H9 (cell line): ENCODE data around the gene NTSR2. TPM values are rescaled to one million over a fixed set of nuclear protein-coding genes. Genes with fewer than 3 reads are reported as not detected.
A peak's percentile ranks its signal among the peaks of the same experiment; 100 is the strongest.

Source experiments
- DNase-seq: peaks from one replicate; pipeline ENCODE4 v3.0.0-alpha.2; 2017
- H2AFZ ChIP-seq: one replicate; pipeline ENCODE4 v1.6.1; 2013; ENCODE audit warnings: mild to moderate bottlenecking, low read length, control low read depth, moderate library complexity
- H2AK5ac ChIP-seq: 2 replicates; pipeline ENCODE4 v1.6.1; 2013; ENCODE audit warnings: low read length, control low read depth, mixed read lengths; ENCODE audit not compliant: insufficient read length
- H2BK120ac ChIP-seq: one replicate; pipeline ENCODE4 v1.6.1; 2013; ENCODE audit warnings: low read depth, mild to moderate bottlenecking, low read length, control low read depth, inconsistent platforms; ENCODE audit not compliant: poor library complexity, severe bottlenecking
- H2BK12ac ChIP-seq: 2 replicates; pipeline ENCODE4 v1.6.1; 2013; ENCODE audit warnings: low read length, control low read depth, mixed read lengths, low read depth; ENCODE audit not compliant: insufficient read length
- H2BK15ac ChIP-seq: 2 replicates; pipeline ENCODE4 v1.6.1; 2013; ENCODE audit warnings: low read depth, low read length, control low read depth
- H2BK20ac ChIP-seq: one replicate; pipeline ENCODE4 v1.6.1; 2013; ENCODE audit warnings: low read depth, mild to moderate bottlenecking, low read length, control low read depth, inconsistent platforms; ENCODE audit not compliant: poor library complexity, severe bottlenecking
- H2BK5ac ChIP-seq: 2 replicates; pipeline ENCODE4 v1.6.1; 2013; ENCODE audit warnings: low read length, control low read depth, mixed read lengths; ENCODE audit not compliant: insufficient read length
- H3K14ac ChIP-seq: 2 replicates; pipeline ENCODE4 v1.6.1; 2013; ENCODE audit warnings: low read length, control low read depth; ENCODE audit not compliant: insufficient read depth
- H3K18ac ChIP-seq: 2 replicates; pipeline ENCODE4 v1.6.1; 2013; ENCODE audit warnings: low read depth, mild to moderate bottlenecking, mixed read lengths, low read length, control low read depth; ENCODE audit not compliant: insufficient read length
- H3K23ac ChIP-seq: 2 replicates; pipeline ENCODE4 v1.6.1; 2013; ENCODE audit warnings: low read length, control low read depth, mixed read lengths, low read depth; ENCODE audit not compliant: insufficient read length
- H3K23me2 ChIP-seq: 2 replicates; pipeline ENCODE4 v1.6.1; 2013; ENCODE audit warnings: low read depth, mild to moderate bottlenecking, mixed read lengths, low read length, control low read depth; ENCODE audit not compliant: insufficient read length, poor library complexity, severe bottlenecking
- H3K27ac ChIP-seq: 2 replicates; pipeline ENCODE4 v1.5.1; 2013; ENCODE audit warnings: low read length, control low read depth, mixed read lengths, low read depth; ENCODE audit not compliant: insufficient read length
- H3K27me3 ChIP-seq: 2 replicates; pipeline ENCODE4 v1.6.1; 2013; ENCODE audit warnings: low read length, control low read depth, inconsistent platforms; ENCODE audit not compliant: insufficient read depth
- H3K4ac ChIP-seq: 2 replicates; pipeline ENCODE4 v1.6.1; 2013; ENCODE audit warnings: low read depth, mild to moderate bottlenecking, control low read depth, inconsistent platforms, low read length, moderate library complexity
- H3K4me1 ChIP-seq: 2 replicates; pipeline ENCODE4 v1.6.1; 2013; ENCODE audit warnings: low read length, control low read depth, inconsistent platforms; ENCODE audit not compliant: insufficient read depth
- H3K4me2 ChIP-seq: 2 replicates; pipeline ENCODE4 v1.6.1; 2013; ENCODE audit warnings: low read length, control low read depth, mixed read lengths; ENCODE audit not compliant: insufficient read length, insufficient read depth
- H3K56ac ChIP-seq: 2 replicates; pipeline ENCODE4 v1.6.1; 2013; ENCODE audit warnings: low read depth, mild to moderate bottlenecking, mixed read lengths, low read length, control low read depth; ENCODE audit not compliant: insufficient read length
- H3K79me1 ChIP-seq: 2 replicates; pipeline ENCODE4 v1.6.1; 2013; ENCODE audit warnings: low read depth, mild to moderate bottlenecking, moderate library complexity, low read length, control low read depth, inconsistent platforms; ENCODE audit not compliant: insufficient read depth, poor library complexity, severe bottlenecking
- H3K79me2 ChIP-seq: 2 replicates; pipeline ENCODE4 v1.6.1; 2013; ENCODE audit warnings: low read length, control low read depth, inconsistent platforms; ENCODE audit not compliant: insufficient read depth
- H3K9ac ChIP-seq: 2 replicates; pipeline ENCODE4 v1.6.1; 2013; ENCODE audit warnings: low read length, control low read depth, mixed read lengths; ENCODE audit not compliant: insufficient read length; ENCODE audit errors: extremely low read depth
- H3K9me3 ChIP-seq: one replicate; pipeline ENCODE4 v1.6.1; 2013; ENCODE audit warnings: low read depth, low read length, inconsistent platforms; ENCODE audit not compliant: control insufficient read depth
- H3T11ph ChIP-seq: one replicate; pipeline ENCODE4 v1.6.1; 2013; ENCODE audit warnings: mild to moderate bottlenecking, low read length, control low read depth, inconsistent platforms
- H4K20me1 ChIP-seq: one replicate; pipeline ENCODE4 v1.6.1; 2013; ENCODE audit not compliant: control insufficient read depth, insufficient read length, insufficient read depth
- H4K5ac ChIP-seq: 2 replicates; pipeline ENCODE4 v1.6.1; 2013; ENCODE audit warnings: low read depth, mild to moderate bottlenecking, mixed read lengths, low read length, control low read depth; ENCODE audit not compliant: insufficient read length
- H4K8ac ChIP-seq: replicated peaks from 2 replicates; pipeline ENCODE4 v1.6.1; 2013; ENCODE audit warnings: low read length, control low read depth, mixed read lengths, low read depth; ENCODE audit not compliant: insufficient read length
- H4K91ac ChIP-seq: 2 replicates; pipeline ENCODE4 v1.6.1; 2013; ENCODE audit warnings: low read depth, mild to moderate bottlenecking, moderate library complexity, mixed read lengths, low read length, control low read depth; ENCODE audit not compliant: insufficient read length
- H3K27ac Mint-ChIP-seq, 3 experiments: 2 replicates in 2 of 3; 3 replicates in 1 of 3; pipeline ENCODE4 v1.8.0; 2020 to 2021; ENCODE audit warnings: mixed read lengths in 3 of 3, mild to moderate bottlenecking in 1 of 3, moderate library complexity in 1 of 3
- H3K27me3 Mint-ChIP-seq: 2 replicates; pipeline ENCODE4 v1.8.0; 2021; ENCODE audit warnings: low read depth, mild to moderate bottlenecking, moderate library complexity, mixed read lengths
- H3K36me3 Mint-ChIP-seq, 3 experiments: 2 replicates in 2 of 3; 3 replicates in 1 of 3; pipeline ENCODE4 v1.8.0; 2020 to 2021; ENCODE audit warnings: low read depth in 3 of 3, mixed read lengths in 3 of 3; ENCODE audit not compliant: insufficient read depth in 1 of 3
- H3K4me1 Mint-ChIP-seq, 2 experiments: 2 replicates each; pipeline ENCODE4 v1.8.0; 2020; ENCODE audit warnings: mixed read lengths in 2 of 2
- H3K4me3 Mint-ChIP-seq, 2 experiments: 2 replicates in 1 of 2; 3 replicates in 1 of 2; pipeline ENCODE4 v1.8.0; 2020 to 2021; ENCODE audit warnings: mild to moderate bottlenecking in 2 of 2, mixed read lengths in 2 of 2, moderate library complexity in 1 of 2
- H3K9me3 Mint-ChIP-seq, 2 experiments: 2 replicates in 1 of 2; 3 replicates in 1 of 2; pipeline ENCODE4 v1.8.0; 2020; ENCODE audit warnings: mild to moderate bottlenecking in 2 of 2, mixed read lengths in 2 of 2, moderate library complexity in 1 of 2
- CTCF ChIP-seq: fragments of 200-600 bp; sonication (generic); conservative IDR thresholded peaks from 3 replicates; pipeline ENCODE4 v1.8.0; 2021; ENCODE audit warnings: antibody characterized with exemption, mild to moderate bottlenecking
- WGBS: extraction: QIAGEN DNeasy Blood & Tissue Kit; methylation state at CpG from one replicate; pipeline ENCODE4 v1.1.7; 2013; ENCODE audit warnings: missing lambda C conversion rate, low lambda C conversion rate, mixed read lengths; ENCODE audit not compliant: insufficient read length; ENCODE audit errors: extremely low coverage; 5-methylcytosine and 5-hydroxymethylcytosine counted together
- total RNA-seq: library from RNA; stranded (reverse); gene quantifications from 2 replicates; pipeline ENCODE4 v1.2.1, GENCODE V29; 2021

The NTSR2 gene
- total RNA-seq, 1 experiment from 2014 or later = not detected

GRCh38 chr2:11683966-11684365, 14.0 kb upstream of the NTSR2 start:
- Histone ChIP-seq H3K14ac (no peak overlapping the region), H4K5ac (no peak overlapping the region), H3K23me2 (no peaks in the 10 kb centered on the region), H3K9me3 (no peaks in the 10 kb centered on the region), H4K91ac (no peak overlapping the region), H3T11ph (no peak overlapping the region), H3K4me1 (peaks cover 2% of the 10 kb centered on the region; the same call in 1 of the 2 replicates), H2BK15ac (no peak overlapping the region), H4K8ac (no peak overlapping the region), H2BK120ac (no peak overlapping the region), H2BK20ac (no peak overlapping the region), H3K79me1 (no peaks in the 10 kb centered on the region), H3K56ac (no peak overlapping the region), H2AK5ac (no peak overlapping the region), H3K4me2 (peak overlapping the region; percentile 18), H2AFZ (no peak overlapping the region), H3K79me2 (no peaks in the 10 kb centered on the region), H3K4ac (no peak overlapping the region), H2BK12ac (no peak overlapping the region), H3K27me3 (no peaks in the 10 kb centered on the region), H2BK5ac (no peak overlapping the region), H3K27ac (no peak overlapping the region), H3K23ac (no peak overlapping the region), H3K18ac (no peak overlapping the region), H4K20me1 (no peaks in the 10 kb centered on the region), H3K9ac (no peak overlapping the region)
- H3K4me3 Mint-ChIP-seq = no peak overlapping the region
- no peaks in the 10 kb centered on the region for H3K9me3 Mint-ChIP-seq
- no peaks in the 10 kb centered on the region; a peak in 1 of 7 replicates for H3K36me3 Mint-ChIP-seq
- no peak for DNase-seq
- TF ChIP-seq CTCF = no peak
- peaks cover 18% of the 10 kb centered on the region for H3K27me3 Mint-ChIP-seq
- H3K27ac Mint-ChIP-seq = no peak overlapping the region
- no CpG with 5 or more reads among the region's 4 CpGs for WGBS
- H3K4me1 Mint-ChIP-seq = peaks cover 35 to 40% of the 10 kb centered on the region in 2 experiments
